Heart left ventricle (tissue), 16 donors: ENCODE results near the gene AP3S2. TPM values are rescaled to one million over a fixed set of nuclear protein-coding genes. Genes with fewer than 3 reads are reported as not detected.

ENCODE experiments used
- ATAC-seq, 4 donors: fragments of 200-7000 bp; cut with Tn5 transposase; one replicate each; pipeline ENCODE4 v1.9.1; 2020 to 2022; ENCODE audit warnings: moderate library complexity in 4 of 4, mild to moderate bottlenecking in 3 of 4, moderate number of reproducible peaks in 1 of 4
- DNase-seq, 5 donors: peaks; one replicate each; pipeline ENCODE4 v3.0.0-alpha.2; 2020
- H3K27ac ChIP-seq, 12 donors: fragments of 200-600 bp; sonication (generic) in 4 of 12; one replicate each; pipeline versions ENCODE4 v1.5.0 to v1.8.0; 2016 to 2022; ENCODE audit warnings: mild to moderate bottlenecking in 2 of 12
- H3K27me3 ChIP-seq, 9 donors: fragments of 200-600 bp; sonication (generic) in 2 of 9; one replicate each; pipeline versions ENCODE4 v1.5.1 to v1.8.0; 2016 to 2022; ENCODE audit warnings: mild to moderate bottlenecking in 3 of 9
- H3K36me3 ChIP-seq, 9 donors: fragments of 200-600 bp; sonication (generic) in 2 of 9; one replicate each; pipeline versions ENCODE4 v1.5.0 to v1.8.0; 2018 to 2022; ENCODE audit warnings: mild to moderate bottlenecking in 2 of 9
- H3K4me1 ChIP-seq, 12 donors: fragments of 200-600 bp; sonication (generic) in 4 of 12; one replicate each; pipeline versions ENCODE4 v1.5.0 to v1.8.0; 2016 to 2022; ENCODE audit warnings: mild to moderate bottlenecking in 3 of 12
- H3K4me3 ChIP-seq, 12 donors: fragments of 200-600 bp; sonication (generic) in 4 of 12; one replicate each; pipeline versions ENCODE4 v1.5.0 to v1.8.0; 2017 to 2022; ENCODE audit warnings: mild to moderate bottlenecking in 9 of 12, moderate library complexity in 4 of 12
- H3K9me3 ChIP-seq, 12 donors: fragments of 200-600 bp; sonication (generic) in 4 of 12; one replicate each; pipeline versions ENCODE4 v1.5.0 to v1.8.0; 2016 to 2022; ENCODE audit warnings: mild to moderate bottlenecking in 1 of 12
- POLR2A ChIP-seq, 2 donors: fragments of 450-650 bp; IDR thresholded peaks; one replicate each; pipeline ENCODE4 v1.6.1; 2017; ENCODE audit warnings: antibody characterized with exemption in 2 of 2, mild to moderate bottlenecking in 2 of 2, moderate library complexity in 2 of 2
- WGBS, 4 donors: extraction: QIAGEN DNeasy Blood & Tissue Kit in 2 of 4; methylation state at CpG; one replicate each; pipeline versions ENCODE4 v1.1.5 to v1.1.7; 2013 to 2018; 5-methylcytosine and 5-hydroxymethylcytosine counted together
- intact Hi-C, 10 donors: fragments of 100-400 bp; cut with DNase I; formaldehyde crosslinking; loops; one replicate each; pipeline versions ENCODE4 v1.11.1 to v1.14.2; 2022
- polyA plus RNA-seq, 2 donors: library from polyadenylated mRNA; stranded (reverse); fragments of 200-250 nt; gene quantifications; one replicate each; pipeline ENCODE4 v1.2.3, GENCODE V29; 2013
- total RNA-seq, 9 donors: library from RNA; depleted of rRNA in 2 of 9; stranded (reverse); fragments of >200 nt in 2 of 9; fragmentation: NEBNext Ultra II Directional in 3 of 9; extraction: Animal tissue kit (Norgen Biotek cat#: 25700) in 3 of 9; gene quantifications; one replicate each; pipeline versions ENCODE4 v1.1.0 to v1.2.4, GENCODE V29; 2016 to 2023
- TF ChIP-seq, protein P1 (sequence below), 12 donors: fragments of 200-600 bp; sonication (generic) in 4 of 12; IDR thresholded peaks; one replicate each; pipeline versions ENCODE4 v1.5.0 to v1.8.0; 2018 to 2022; ENCODE audit warnings: antibody characterized with exemption in 12 of 12, mild to moderate bottlenecking in 5 of 12
- donor health status: ischemic (EF 13 %, LVEDD 7.1; RV severe dilation, severe dysfunction).
- donor health status: healthy with polysubstance abuse.
- donor health status: DM: no; HTN: yes; CAD: no.
- donor health status: DM: no; HTN: no; CAD: no.
- donor health status: ischemic (EF 25% LVEDD 6.9; RV normal size, moderate dysfunction).
- donor health status: ischemic (EF 25% LVEDD 5.7; RV mildly dilated, moderate dysfunction).
- donor health status: healthy.
- donor health status: DM: yes; HTN: yes; CAD: no.
- donor health status: ischemic (EF 35%, LVEDD 5.7; RV mildly dilated, moderate dysfunction).
- donor health status: nonischemic (EF 11% LVEDD 7.7; RV severe dilation, severe dysfunction).
- donor health status: DM: yes; HTN: yes; CAD: no.
- donor health status: PGD.
- donor health status: ischemic (EF 29% LVEDD 5.4; RV normal size, mild dysfunction).
- donor health status: nonischemic (EF 23%, LVEDD 6.1; RV moderate dilation, normal function).

The AP3S2 gene
- total and polyA plus RNA-seq, 11 donors = 15.4 to 64.6 (median 43.3) TPM

DNA sequence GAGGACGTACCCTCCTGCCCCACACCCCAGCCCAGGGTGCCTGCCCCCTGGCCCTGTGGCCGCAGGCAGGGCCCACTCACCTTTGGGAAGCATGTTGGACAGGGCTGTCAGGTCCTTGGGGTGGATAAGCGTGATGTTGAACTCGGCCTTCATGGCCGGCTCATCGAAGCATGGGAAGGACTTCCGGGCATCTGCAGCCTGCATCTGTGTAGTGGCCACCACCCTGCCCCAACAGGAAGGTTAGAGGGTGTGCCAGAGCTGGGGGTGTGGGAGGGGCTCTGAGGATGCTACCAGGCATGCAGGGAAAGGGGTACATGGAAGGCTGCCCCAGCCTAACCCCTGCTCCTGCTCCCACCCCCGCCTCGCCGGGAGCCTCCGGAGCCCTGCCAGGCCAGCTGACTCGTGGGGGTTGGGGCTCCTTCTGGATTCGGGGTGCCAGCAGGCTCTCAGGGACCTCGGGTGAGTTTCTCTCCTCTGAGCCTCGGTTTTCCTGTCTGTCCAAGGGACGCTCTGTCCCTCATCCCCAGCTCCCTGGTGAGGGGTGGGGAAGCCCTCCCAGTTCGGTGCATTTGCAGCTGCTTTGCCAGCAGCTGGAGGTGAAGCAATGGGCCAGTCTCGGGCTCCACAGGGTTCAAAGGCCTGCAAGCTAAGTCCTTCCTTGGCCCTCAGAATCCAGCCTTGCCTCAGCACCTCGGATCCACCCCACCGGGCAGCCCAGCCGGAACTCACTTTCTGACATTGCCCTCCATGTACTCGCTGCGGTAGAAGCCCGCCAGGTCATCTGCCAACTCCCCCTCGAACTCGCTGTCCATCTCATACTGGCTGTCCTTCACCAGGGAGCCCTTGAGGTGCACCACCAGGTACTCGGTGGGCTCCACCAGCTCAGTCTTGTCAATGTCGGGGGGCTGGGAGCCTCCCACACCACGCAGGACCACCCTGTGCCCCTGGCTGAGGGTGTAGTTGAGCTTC is 88.3 kb downstream of the AP3S2 start:
- no peak for TF ChIP-seq POLR2A (IDR thresholded peaks at IDR 0.05)
- TF ChIP-seq, protein P1, sequence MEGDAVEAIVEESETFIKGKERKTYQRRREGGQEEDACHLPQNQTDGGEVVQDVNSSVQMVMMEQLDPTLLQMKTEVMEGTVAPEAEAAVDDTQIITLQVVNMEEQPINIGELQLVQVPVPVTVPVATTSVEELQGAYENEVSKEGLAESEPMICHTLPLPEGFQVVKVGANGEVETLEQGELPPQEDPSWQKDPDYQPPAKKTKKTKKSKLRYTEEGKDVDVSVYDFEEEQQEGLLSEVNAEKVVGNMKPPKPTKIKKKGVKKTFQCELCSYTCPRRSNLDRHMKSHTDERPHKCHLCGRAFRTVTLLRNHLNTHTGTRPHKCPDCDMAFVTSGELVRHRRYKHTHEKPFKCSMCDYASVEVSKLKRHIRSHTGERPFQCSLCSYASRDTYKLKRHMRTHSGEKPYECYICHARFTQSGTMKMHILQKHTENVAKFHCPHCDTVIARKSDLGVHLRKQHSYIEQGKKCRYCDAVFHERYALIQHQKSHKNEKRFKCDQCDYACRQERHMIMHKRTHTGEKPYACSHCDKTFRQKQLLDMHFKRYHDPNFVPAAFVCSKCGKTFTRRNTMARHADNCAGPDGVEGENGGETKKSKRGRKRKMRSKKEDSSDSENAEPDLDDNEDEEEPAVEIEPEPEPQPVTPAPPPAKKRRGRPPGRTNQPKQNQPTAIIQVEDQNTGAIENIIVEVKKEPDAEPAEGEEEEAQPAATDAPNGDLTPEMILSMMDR (IDR thresholded peaks at IDR 0.05) = no peak

DNA sequence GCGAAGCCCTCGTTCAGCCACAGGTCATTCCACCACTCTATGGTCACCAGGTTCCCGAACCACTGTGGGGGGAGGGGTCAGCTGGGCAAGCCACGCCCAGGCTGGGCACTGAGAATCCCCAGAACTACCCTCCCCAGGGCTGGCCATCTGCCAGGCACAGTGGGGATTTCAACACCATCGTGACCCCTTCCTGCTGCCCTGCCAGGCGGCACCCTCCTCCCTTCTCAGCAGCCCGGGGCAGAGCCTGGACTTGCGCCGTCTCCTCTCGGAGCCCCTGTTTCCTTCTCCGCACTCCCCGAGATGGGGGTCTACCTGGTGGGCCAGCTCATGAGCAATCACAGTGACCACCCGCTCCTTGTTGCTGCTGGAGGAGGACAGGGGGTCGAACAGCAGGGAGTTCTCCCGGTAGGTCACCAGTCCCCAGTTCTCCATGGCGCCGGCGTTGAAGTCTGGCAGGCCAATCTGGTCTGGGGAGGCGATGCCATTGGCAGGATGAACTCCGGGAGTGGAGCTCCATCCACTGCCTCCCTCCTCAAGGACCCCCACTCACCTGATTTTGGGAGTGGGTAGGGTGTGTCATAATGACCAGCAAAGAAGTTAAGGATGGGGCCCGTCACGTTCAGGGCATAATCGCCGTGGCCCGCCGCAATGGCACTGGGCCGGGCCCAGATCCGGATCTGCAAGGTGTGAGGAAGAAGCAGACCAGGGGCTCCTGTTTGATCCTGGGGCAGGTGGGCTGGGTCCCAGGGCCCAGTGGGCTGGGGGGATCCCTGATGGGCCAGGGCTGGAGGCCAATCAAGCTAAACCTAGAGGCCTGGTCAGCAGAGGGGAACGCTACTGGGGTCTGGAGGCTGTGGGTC is 89.6 kb downstream of the AP3S2 start:
- 88 to 95% (median 93%) methylated on average over 23 to 29 of the region's 29 CpGs for WGBS, 4 donors
- DNase-seq = no peak
- intact Hi-C loops = no loop called here

More for the DNA sequence above, 88.3 kb downstream of the AP3S2 start:
- Histone ChIP-seq H3K27ac (no peak overlapping the region), H3K27me3 (no peaks in the 10 kb centered on the region), H3K4me3 (no peak overlapping the region), H3K36me3 (peaks cover 0 to 53% (median 0%) of the 10 kb centered on the region in 9 donors), H3K4me1 (peaks cover 0 to 9% (median 2%) of the 10 kb centered on the region in 12 donors), H3K9me3 (no peaks in the 10 kb centered on the region)
- 88 to 93% (median 89%) methylated on average over 21 to 29 of the region's 29 CpGs for WGBS, 4 donors
- intact Hi-C loops = no loop called here
- DNase-seq = no peak
- ATAC-seq = no peak

DNA sequence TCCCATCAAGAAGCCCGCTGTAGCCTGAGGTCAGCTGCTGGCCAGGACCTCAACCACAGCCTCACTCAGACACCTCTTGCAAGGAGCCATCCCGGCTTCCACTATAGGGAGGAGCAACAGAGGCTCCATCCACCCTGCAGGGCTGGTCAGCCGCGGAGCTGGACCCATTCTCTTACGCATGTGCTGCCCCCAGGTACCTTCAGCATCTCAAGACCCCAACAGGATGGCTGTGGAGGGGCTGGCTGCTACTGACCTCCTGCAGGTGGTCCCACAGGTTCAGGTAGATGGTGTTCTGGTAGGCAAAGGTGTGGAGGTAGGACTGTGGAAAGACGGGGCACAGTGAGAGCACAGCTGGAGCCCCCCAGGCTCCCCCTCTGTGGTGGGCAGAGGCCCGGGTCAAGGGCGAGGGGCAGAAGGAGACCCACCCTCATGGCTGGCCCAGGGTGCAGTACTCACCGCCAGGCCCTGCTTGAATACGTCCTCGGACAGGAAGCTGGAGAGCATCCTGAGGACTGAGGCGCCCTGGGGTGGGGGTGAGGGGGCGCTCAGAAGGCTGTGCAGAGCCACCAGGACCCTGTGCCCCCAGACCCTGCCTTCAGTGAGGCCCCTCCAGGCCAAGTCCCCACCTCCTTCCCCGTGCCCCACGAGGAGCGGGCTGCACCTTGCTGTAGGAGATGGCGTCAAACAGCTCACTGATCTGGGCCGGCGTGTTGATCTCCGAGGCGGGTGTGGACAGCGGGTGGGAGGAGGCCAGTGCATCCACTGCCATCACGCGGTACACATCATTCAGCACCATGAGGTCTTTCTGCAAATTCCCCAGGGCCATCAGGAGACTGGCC is 90.6 kb downstream of the AP3S2 start:
- 74 to 94% (median 92%) methylated on average over 13 to 24 of the region's 24 CpGs for WGBS, 4 donors
- TF ChIP-seq POLR2A (IDR thresholded peaks at IDR 0.05) = no peak
- TF ChIP-seq, protein P1 (IDR thresholded peaks at IDR 0.05) = no peak
- H3K27ac ChIP-seq = no peak overlapping the region
- H3K4me3 ChIP-seq = peak overlapping the region in 1 of 12 donors; percentile 12
- DNase-seq (no peak), ATAC-seq (peak in 1 of 4 donors; percentile 17)
- intact Hi-C loops = no loop called here
- H3K9me3 ChIP-seq = no peaks in the 10 kb centered on the region
- H3K27me3 ChIP-seq = no peaks in the 10 kb centered on the region
- H3K4me1 ChIP-seq = no peaks in the 10 kb centered on the region
- peaks cover 0 to 62% (median 0%) of the 10 kb centered on the region in 9 donors for H3K36me3 ChIP-seq

More for the DNA sequence above, 89.6 kb downstream of the AP3S2 start:
- no peak for ATAC-seq
- Histone ChIP-seq H3K36me3 (peaks cover 0 to 54% (median 0%) of the 10 kb centered on the region in 9 donors), H3K9me3 (no peaks in the 10 kb centered on the region), H3K4me1 (peaks cover 0 to 5% (median 2%) of the 10 kb centered on the region in 12 donors), H3K4me3 (no peak overlapping the region), H3K27ac (no peak overlapping the region), H3K27me3 (no peaks in the 10 kb centered on the region)
- TF ChIP-seq, protein P1 (IDR thresholded peaks at IDR 0.05) = no peak
- TF ChIP-seq POLR2A (IDR thresholded peaks at IDR 0.05) = no peak
